ENCODE results near the gene POLR1B. TPM values are rescaled to one million over a fixed set of nuclear protein-coding genes. Genes with fewer than 3 reads are reported as not detected.
"Not testable (repeated sequence)": the region's sequence is repeated elsewhere in the genome, so short reads cannot be mapped to it uniquely, and the experiment has no call there.

Gene POLR1B
- 10 to 100 TPM; 30.6 to 59.2 TPM for total RNA-seq

DNA sequence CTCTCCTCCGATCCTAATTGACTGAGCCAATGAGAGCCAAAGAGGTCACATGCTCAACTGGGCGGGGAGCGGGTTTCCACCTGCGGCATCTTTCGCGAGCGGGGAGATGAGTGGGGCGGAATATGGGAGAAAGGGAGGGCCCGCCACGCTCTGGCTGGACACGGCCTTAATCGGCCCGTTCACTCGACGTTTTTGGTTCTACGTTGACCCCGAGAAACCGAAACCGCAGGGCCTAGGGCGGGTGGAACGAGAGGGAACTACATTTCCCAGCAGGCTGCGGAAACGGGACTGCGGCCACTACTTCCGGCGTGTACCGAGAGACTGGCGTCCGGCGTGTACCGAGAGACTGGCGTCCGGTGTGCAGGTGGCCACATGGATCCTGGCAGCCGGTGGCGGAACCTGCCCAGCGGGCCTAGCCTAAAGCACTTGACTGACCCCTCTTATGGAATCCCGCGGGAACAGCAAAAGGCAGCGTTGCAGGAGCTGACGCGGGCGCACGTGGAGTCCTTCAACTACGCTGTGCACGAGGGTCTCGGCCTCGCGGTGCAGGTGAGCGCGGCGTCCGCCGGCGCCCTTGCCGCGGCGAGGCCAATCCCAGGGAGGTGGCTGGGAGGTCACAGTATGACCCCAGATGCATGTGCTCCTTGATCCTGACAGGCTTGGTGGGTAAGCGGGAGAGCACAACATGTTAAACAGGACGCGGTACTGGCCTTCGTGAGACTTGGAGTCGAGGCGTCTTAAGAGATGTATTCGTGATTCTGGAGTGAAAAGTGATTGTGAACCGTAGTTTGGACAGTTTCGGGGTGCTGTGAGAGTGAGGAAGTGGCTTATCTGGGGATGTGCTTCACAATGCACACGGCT lies at the start of gene POLR1B:
Gene POLR1B (plus strand): TSS at position 343 of the 861 bp plus-strand sequence. CDS start 30 bp downstream, at position 373.
- H3K36me3 Mint-ChIP-seq (ENCODE audit: low read depth), result peaks cover 19% of the 10 kb centered on the region
- no peak within 1 kb of the TSS for H3K4me3 Mint-ChIP-seq
- no peaks in the 10 kb centered on the region for H3K9me3 Mint-ChIP-seq
- ATAC-seq (replicated peaks), result peak; percentile 90
- no peak within 1 kb of the TSS for H3K27ac Mint-ChIP-seq
- H3K4me1 Mint-ChIP-seq, result no peaks in the 10 kb centered on the region
- H3K27me3 Mint-ChIP-seq, result no peaks in the 10 kb centered on the region

- H3K27me3 Mint-ChIP-seq, result no peaks in the 10 kb centered on the region
- H3K36me3 Mint-ChIP-seq (ENCODE audit: low read depth), result no peaks in the 10 kb centered on the region
- no peaks in the 10 kb centered on the region for H3K9me3 Mint-ChIP-seq
- no peak overlapping the region for H3K27ac Mint-ChIP-seq
- no peak for ATAC-seq (replicated peaks)
- no peaks in the 10 kb centered on the region for H3K4me1 Mint-ChIP-seq
- H3K4me3 Mint-ChIP-seq, result no peak overlapping the region
Measured at GRCh38 chr2:112493048-112493447, 49.2 kb upstream of the POLR1B start.

- no peaks in the 10 kb centered on the region for H3K4me1 Mint-ChIP-seq
- no peaks in the 10 kb centered on the region for H3K9me3 Mint-ChIP-seq
- H3K27me3 Mint-ChIP-seq, result no peaks in the 10 kb centered on the region
- no peaks in the 10 kb centered on the region for H3K36me3 Mint-ChIP-seq (ENCODE audit: low read depth)
- no peak overlapping the region for H3K27ac Mint-ChIP-seq
- H3K4me3 Mint-ChIP-seq, result no peak overlapping the region
- no peak for ATAC-seq (replicated peaks)
Measured at GRCh38 chr2:112493858-112494648, 48.2 kb upstream of the POLR1B start.

DNA sequence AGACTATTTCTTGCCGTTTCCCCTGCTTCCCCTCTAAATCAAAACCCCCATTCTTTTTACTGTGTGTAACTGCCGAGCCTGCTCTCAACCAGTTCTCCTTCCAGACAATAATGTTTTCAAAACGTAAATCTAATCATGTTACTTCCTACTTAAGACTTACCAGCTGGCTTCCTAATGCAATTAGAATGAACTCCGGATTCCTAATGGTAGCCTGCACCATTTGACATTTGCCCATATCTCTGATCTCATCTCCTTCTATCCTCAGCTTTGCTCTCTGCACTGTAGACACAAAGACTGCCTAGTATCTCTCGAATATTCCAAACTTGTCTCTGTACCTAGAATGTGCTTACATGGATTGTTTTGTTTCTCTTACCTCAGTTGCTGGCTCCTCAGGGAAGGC lies 47.4 kb upstream of the POLR1B start:
- no peaks in the 10 kb centered on the region for H3K9me3 Mint-ChIP-seq
- no peak overlapping the region for H3K27ac Mint-ChIP-seq
- no peaks in the 10 kb centered on the region for H3K36me3 Mint-ChIP-seq (ENCODE audit: low read depth)
- ATAC-seq (replicated peaks), result no peak
- H3K4me3 Mint-ChIP-seq, result no peak overlapping the region
- no peaks in the 10 kb centered on the region for H3K27me3 Mint-ChIP-seq
- no peaks in the 10 kb centered on the region for H3K4me1 Mint-ChIP-seq

DNA sequence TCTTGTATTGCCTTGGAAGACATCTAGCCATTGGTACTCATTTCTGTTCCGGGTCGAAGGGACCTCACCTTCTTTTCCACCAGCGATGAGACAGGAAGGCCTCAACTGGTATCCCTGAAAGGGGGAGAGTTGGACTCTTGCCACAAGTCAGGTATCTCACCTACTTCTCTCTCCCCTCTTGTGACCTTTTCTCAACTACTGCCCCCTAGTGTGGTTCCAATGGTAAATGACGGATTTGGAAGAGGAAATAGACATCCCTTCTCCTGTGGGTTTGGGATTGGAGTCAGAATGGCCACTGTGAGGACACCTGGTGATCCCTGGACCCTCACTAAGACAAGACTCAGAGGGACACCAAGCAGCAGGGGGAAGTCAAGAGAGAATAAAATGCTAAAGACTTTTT lies 46.4 kb upstream of the POLR1B start:
- ATAC-seq (replicated peaks); H3K27me3 Mint-ChIP-seq; H3K4me3 Mint-ChIP-seq; H3K27ac Mint-ChIP-seq; H3K4me1 Mint-ChIP-seq; H3K36me3 Mint-ChIP-seq (ENCODE audit: low read depth); H3K9me3 Mint-ChIP-seq: not testable (repeated sequence)

- not testable (repeated sequence) for H3K9me3 Mint-ChIP-seq, H3K4me3 Mint-ChIP-seq, H3K27me3 Mint-ChIP-seq, H3K27ac Mint-ChIP-seq, H3K4me1 Mint-ChIP-seq
- ATAC-seq (replicated peaks), result peak; percentile 77
- H3K36me3 Mint-ChIP-seq (ENCODE audit: low read depth), result peaks cover 17% of the 10 kb centered on the region
Measured at GRCh38 chr2:112500850-112501484, 41.3 kb upstream of the POLR1B start.

- ATAC-seq (replicated peaks); H3K27me3 Mint-ChIP-seq; H3K9me3 Mint-ChIP-seq; H3K4me3 Mint-ChIP-seq; H3K4me1 Mint-ChIP-seq: not testable (repeated sequence)
- Mint-ChIP-seq H3K36me3 (ENCODE audit: low read depth) (peaks cover 20% of the 10 kb centered on the region), H3K27ac (peak overlapping the region; percentile 41)
Measured at GRCh38 chr2:112509239-112509998, 32.8 kb upstream of the POLR1B start.

DNA sequence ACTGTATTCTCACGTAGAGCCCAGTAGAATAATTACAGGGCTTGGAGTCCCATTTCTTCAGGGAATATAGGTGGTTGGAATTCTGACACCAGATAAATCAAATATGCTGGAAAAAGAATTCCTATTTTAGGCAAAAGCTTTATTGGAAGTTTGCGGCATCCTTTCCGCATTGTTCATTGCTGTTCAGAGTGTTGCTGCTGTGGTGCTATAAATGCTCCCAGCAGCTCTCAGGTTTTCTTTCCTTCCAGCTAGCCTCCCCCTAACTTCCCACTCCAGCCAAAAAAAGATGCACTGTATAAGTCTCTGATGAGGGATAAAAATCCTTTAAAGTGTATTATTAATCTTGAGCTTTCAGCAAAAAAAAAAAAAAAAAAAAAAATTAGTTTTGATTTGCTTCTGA lies 25.5 kb upstream of the POLR1B start:
- ATAC-seq (replicated peaks), result no peak
- H3K4me3 Mint-ChIP-seq, result no peak overlapping the region
- H3K36me3 Mint-ChIP-seq (ENCODE audit: low read depth), result peaks cover 47% of the 10 kb centered on the region
- no peaks in the 10 kb centered on the region for H3K4me1 Mint-ChIP-seq
- no peaks in the 10 kb centered on the region for H3K9me3 Mint-ChIP-seq
- no peak overlapping the region for H3K27ac Mint-ChIP-seq
- H3K27me3 Mint-ChIP-seq, result no peaks in the 10 kb centered on the region

DNA sequence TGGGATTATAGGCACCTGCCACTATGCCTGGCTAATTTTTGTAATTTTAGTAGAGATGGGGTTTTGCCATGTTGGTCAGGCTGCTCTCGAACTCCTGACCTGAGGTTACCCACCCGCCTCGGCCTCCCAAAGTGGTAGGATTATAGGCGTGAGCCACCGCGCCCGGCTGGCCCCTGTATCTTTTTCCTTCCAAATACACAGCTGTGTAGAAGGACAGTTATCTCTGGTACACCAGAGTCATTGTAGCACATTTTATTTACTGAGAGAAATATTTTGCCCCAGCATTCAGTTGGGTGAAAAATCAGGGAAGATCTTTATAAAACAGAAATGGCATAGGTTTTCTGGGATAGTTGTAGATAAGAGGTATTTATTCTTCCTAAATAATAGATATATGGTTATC lies 23.5 kb upstream of the POLR1B start:
- no peaks in the 10 kb centered on the region for H3K27me3 Mint-ChIP-seq
- H3K4me1 Mint-ChIP-seq, result peaks cover 8% of the 10 kb centered on the region

DNA sequence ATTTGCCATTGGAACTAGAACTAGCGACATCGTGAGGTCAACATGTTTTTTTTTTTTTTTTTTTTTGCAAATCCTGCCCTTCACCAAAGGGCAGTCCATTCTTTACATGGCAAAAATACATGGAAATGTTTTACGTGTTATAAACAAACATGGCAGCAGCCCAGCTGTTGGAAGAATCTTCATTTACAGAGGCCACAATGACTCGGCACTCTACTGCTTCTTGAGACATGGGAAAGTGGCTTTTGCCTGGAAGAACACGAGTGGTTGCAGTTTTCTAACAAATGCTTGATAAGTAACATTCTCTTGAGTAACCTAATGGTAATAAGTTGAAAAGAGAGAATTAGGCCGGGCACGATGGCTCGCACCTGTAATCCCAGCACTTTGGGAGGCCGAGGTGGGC lies 22.8 kb upstream of the POLR1B start:
- Mint-ChIP-seq H3K4me1 (peaks cover 8% of the 10 kb centered on the region), H3K36me3 (ENCODE audit: low read depth) (peaks cover 61% of the 10 kb centered on the region), H3K4me3 (no peak overlapping the region), H3K27me3 (no peaks in the 10 kb centered on the region), H3K27ac (no peak overlapping the region), H3K9me3 (no peaks in the 10 kb centered on the region)
- ATAC-seq (replicated peaks), result no peak

More for the DNA sequence above, 23.5 kb upstream of the POLR1B start:
- Mint-ChIP-seq H3K9me3 (no peaks in the 10 kb centered on the region), H3K27ac (no peak overlapping the region), H3K36me3 (ENCODE audit: low read depth) (peaks cover 64% of the 10 kb centered on the region), H3K4me3 (no peak overlapping the region)
- ATAC-seq (replicated peaks), result no peak

- Mint-ChIP-seq H3K36me3 (ENCODE audit: low read depth) (peaks cover 53% of the 10 kb centered on the region), H3K27ac (no peak overlapping the region), H3K4me3 (no peak overlapping the region), H3K27me3 (no peaks in the 10 kb centered on the region), H3K4me1 (peaks cover 8% of the 10 kb centered on the region), H3K9me3 (no peaks in the 10 kb centered on the region)
- ATAC-seq (replicated peaks), result no peak
Measured at GRCh38 chr2:112520234-112520783, 22.0 kb upstream of the POLR1B start.

GRCh38 chr2:112523291-112523777 lies 18.9 kb upstream of the POLR1B start:
- H3K27me3 Mint-ChIP-seq, result no peaks in the 10 kb centered on the region
- peaks cover 68% of the 10 kb centered on the region for H3K36me3 Mint-ChIP-seq (ENCODE audit: low read depth)
- peak overlapping the region; percentile 46 for H3K27ac Mint-ChIP-seq
- H3K4me3 Mint-ChIP-seq, result no peak overlapping the region
- peaks cover 8% of the 10 kb centered on the region for H3K4me1 Mint-ChIP-seq
- no peak for ATAC-seq (replicated peaks)
- H3K9me3 Mint-ChIP-seq, result no peaks in the 10 kb centered on the region

DNA sequence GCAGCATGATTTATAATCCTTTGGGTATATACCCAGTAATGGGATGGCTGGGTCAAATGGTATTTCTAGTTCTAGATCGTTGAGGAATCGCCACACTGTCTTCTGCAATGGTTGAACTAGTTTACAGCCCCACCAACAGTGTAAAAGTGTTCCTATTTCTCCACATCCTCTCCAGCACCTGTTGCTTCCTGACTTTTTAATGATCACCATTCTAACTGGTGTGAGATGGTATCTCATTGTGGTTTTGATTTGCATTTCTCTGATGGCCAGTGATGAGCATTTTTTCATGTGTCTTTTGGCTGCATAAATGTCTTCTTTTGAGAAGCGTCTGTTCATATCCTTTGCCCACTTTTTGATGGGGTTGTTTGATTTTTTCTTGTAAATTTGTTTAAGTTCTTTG lies 18.0 kb upstream of the POLR1B start:
- not testable (repeated sequence) for H3K27ac Mint-ChIP-seq; H3K4me1 Mint-ChIP-seq; H3K9me3 Mint-ChIP-seq; H3K27me3 Mint-ChIP-seq; H3K4me3 Mint-ChIP-seq; ATAC-seq (replicated peaks)
- H3K36me3 Mint-ChIP-seq (ENCODE audit: low read depth), result peaks cover 70% of the 10 kb centered on the region

GRCh38 chr2:112528541-112528940 lies 13.7 kb upstream of the POLR1B start:
- Mint-ChIP-seq H3K27ac (no peak overlapping the region), H3K4me1 (no peaks in the 10 kb centered on the region), H3K36me3 (ENCODE audit: low read depth) (peaks cover 55% of the 10 kb centered on the region), H3K4me3 (no peak overlapping the region), H3K9me3 (no peaks in the 10 kb centered on the region), H3K27me3 (no peaks in the 10 kb centered on the region)
- ATAC-seq (replicated peaks), result no peak

All from activated T-helper 17 cell treated with anti-CD3 and anti-CD28 coated beads, Interleukin-2, amount 50 U/mL, for 72 hours (primary cell).